ENCODE data around the gene KLHL42. TPM values are rescaled to one million over a fixed set of nuclear protein-coding genes. Genes with fewer than 3 reads are reported as not detected.
A peak's percentile ranks its signal among the peaks of the same experiment; 100 is the strongest.

The KLHL42 gene
- total RNA-seq, 1 experiment from 2014 or later = 74.2 TPM

DNA sequence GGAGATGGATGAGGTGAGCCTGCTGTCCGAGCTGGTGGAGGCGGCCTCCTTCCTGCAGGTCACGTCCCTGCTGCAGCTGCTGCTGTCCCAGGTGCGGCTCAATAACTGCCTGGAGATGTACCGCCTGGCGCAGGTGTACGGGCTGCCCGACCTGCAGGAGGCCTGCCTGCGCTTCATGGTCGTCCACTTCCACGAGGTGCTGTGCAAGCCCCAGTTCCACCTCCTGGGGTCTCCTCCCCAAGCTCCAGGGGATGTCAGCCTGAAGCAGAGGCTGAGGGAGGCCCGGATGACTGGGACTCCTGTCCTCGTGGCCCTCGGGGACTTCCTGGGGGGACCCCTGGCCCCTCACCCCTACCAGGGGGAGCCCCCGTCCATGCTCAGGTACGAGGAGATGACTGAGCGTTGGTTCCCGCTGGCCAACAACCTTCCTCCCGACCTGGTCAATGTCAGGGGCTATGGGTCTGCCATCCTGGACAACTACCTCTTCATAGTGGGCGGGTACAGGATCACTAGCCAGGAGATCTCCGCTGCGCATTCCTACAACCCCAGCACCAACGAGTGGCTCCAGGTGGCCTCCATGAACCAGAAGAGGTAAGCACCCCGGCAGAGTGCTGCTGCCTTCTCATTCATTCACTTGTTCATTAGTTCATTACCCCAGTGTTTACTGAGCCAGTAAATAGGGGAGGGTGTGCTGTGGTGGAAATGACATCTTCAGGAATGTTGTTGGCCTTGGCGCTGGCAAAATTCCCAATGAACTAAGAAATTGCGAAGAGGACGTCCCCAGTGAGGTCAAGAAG is 777 bp downstream of the KLHL42 start:
- Histone ChIP-seq H4K20me1 (ENCODE audit: low read length) (no peaks in the 10 kb centered on the region), H3K4me3 (ENCODE audit: low read length) (peak overlapping the region; percentile 78), H3K4me2 (ENCODE audit: low read length) (peak overlapping the region; percentile 92), H3K9me2 (replicated peaks; ENCODE audit: low read length) (no peaks in the 10 kb centered on the region), H3K9ac (ENCODE audit: low read length) (peak overlapping the region; percentile 93), H3K9me3 (ENCODE audit: low read length) (no peaks in the 10 kb centered on the region), H3K79me2 (ENCODE audit: low read length) (peaks cover 70% of the 10 kb centered on the region), H3F3A (ENCODE audit: low read length, unreplicated experiment) (peaks cover 10% of the 10 kb centered on the region), H3K27ac (ENCODE audit: low read length) (peak overlapping the region; percentile 64), H2AFZ (ENCODE audit: low read length) (peak overlapping the region; percentile 73), H3K4me1 (ENCODE audit: insufficient read depth, low read length) (peaks cover 45% of the 10 kb centered on the region), H3K27me3 (ENCODE audit: low read length) (no peaks in the 10 kb centered on the region), H3K36me3 (ENCODE audit: low read depth, low read length) (peaks cover 3% of the 10 kb centered on the region; the same call in 1 of the 2 replicates)
- peak; percentile 44 for ATAC-seq
- TF ChIP-seq EZH2phosphoT487 (IDR thresholded peaks at IDR 0.05; ENCODE audit: borderline replicate concordance, low read length) (no peak), EZH2 (IDR thresholded peaks at IDR 0.05; ENCODE audit: low read length, unreplicated experiment) (no peak)
- TF ChIP-seq, protein P1, sequence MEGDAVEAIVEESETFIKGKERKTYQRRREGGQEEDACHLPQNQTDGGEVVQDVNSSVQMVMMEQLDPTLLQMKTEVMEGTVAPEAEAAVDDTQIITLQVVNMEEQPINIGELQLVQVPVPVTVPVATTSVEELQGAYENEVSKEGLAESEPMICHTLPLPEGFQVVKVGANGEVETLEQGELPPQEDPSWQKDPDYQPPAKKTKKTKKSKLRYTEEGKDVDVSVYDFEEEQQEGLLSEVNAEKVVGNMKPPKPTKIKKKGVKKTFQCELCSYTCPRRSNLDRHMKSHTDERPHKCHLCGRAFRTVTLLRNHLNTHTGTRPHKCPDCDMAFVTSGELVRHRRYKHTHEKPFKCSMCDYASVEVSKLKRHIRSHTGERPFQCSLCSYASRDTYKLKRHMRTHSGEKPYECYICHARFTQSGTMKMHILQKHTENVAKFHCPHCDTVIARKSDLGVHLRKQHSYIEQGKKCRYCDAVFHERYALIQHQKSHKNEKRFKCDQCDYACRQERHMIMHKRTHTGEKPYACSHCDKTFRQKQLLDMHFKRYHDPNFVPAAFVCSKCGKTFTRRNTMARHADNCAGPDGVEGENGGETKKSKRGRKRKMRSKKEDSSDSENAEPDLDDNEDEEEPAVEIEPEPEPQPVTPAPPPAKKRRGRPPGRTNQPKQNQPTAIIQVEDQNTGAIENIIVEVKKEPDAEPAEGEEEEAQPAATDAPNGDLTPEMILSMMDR (conservative IDR thresholded peaks at IDR 0.05; ENCODE audit: low read depth, low read length) = no peak
- TSS peak; percentile 62 for BruUV-seq (replicated peaks)
- ChIA-PET CTCF (interaction anchor here (1.0 to 1.4 kb wide), 4 partner anchors 19 to 60 kb away, joined by 3 to 13 read pairs (median 4); no protein-coding TSS in a partner anchor), POLR2A (ENCODE audit: unreplicated experiment) (interaction anchor here (1.4 kb wide), 1 partner anchor 41 kb away, joined by 8 read pairs; no protein-coding TSS in a partner anchor)
- peak; percentile 93 for DNase-seq
- intact Hi-C loops (cut with micrococcal nuclease) = loop anchor here (1.0 to 2.0 kb wide), 2 partner anchors 41 to 60 kb away; no protein-coding TSS in a partner anchor

DNA sequence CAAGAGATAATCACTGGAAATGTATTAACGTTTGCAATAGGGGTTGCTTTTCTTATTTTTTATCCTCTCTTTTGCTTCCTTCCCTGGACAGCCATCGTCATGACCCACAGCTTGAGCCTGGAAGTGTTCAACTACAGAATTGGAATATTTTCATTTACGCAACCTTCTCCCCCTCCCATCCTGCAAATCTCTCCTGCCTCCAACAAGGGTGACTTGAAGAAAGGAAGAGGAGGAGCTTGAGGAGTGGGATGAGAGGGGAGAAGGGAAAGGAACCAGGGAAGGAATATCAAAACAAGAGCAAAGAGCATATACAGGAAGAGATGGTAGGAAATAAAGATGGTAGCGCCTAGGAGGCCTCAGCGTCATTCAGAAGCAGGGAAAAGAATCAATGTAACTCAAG is 1.6 kb downstream of the KLHL42 start:
- ChIA-PET CTCF (interaction anchor here (0.5 kb wide), 1 partner anchor 35 kb away, joined by 3 read pairs; no protein-coding TSS in a partner anchor), POLR2A (ENCODE audit: unreplicated experiment) (no interaction called here)
- H3K9ac ChIP-seq (ENCODE audit: low read length) = peak overlapping the region; percentile 93
- no peaks in the 10 kb centered on the region for H3K27me3 ChIP-seq (ENCODE audit: low read length)
- no peaks in the 10 kb centered on the region for H3K9me3 ChIP-seq (ENCODE audit: low read length)
- H3K4me2 ChIP-seq (ENCODE audit: low read length) = peak overlapping the region; percentile 92
- H3K4me1 ChIP-seq (ENCODE audit: insufficient read depth, low read length) = peaks cover 54% of the 10 kb centered on the region
- H4K20me1 ChIP-seq (ENCODE audit: low read length) = no peaks in the 10 kb centered on the region
- intact Hi-C loops (cut with micrococcal nuclease) = loop anchor here (1.0 to 2.0 kb wide), 2 partner anchors 41 to 59 kb away; no protein-coding TSS in a partner anchor
- peaks cover 3% of the 10 kb centered on the region; the same call in 1 of the 2 replicates for H3K36me3 ChIP-seq (ENCODE audit: low read depth, low read length)
- H3K4me3 ChIP-seq (ENCODE audit: low read length) = peak overlapping the region; percentile 78
- peaks cover 73% of the 10 kb centered on the region for H3K79me2 ChIP-seq (ENCODE audit: low read length)
- DNase-seq (no peak), ATAC-seq (no peak)
- H3K9me2 ChIP-seq (replicated peaks; ENCODE audit: low read length) = no peaks in the 10 kb centered on the region
- TSS peak; percentile 45 for BruUV-seq (replicated peaks)
- no peak overlapping the region for H2AFZ ChIP-seq (ENCODE audit: low read length)
- peak overlapping the region; percentile 64 for H3K27ac ChIP-seq (ENCODE audit: low read length)
- peaks cover 10% of the 10 kb centered on the region for H3F3A ChIP-seq (ENCODE audit: low read length, unreplicated experiment)
- TF ChIP-seq, protein P1 (conservative IDR thresholded peaks at IDR 0.05; ENCODE audit: low read depth, low read length) = no peak
- TF ChIP-seq EZH2phosphoT487 (IDR thresholded peaks at IDR 0.05; ENCODE audit: borderline replicate concordance, low read length) (no peak), EZH2 (IDR thresholded peaks at IDR 0.05; ENCODE audit: low read length, unreplicated experiment) (no peak)

Data from PC-3 (cell line).